WTC11 (cell line): Measurements from ENCODE around the gene NRIP2.

ENCODE experiments used
- CTCF ChIP-seq: fragments of 200-600 bp; IDR thresholded peaks from 2 replicates; pipeline ENCODE4 v1.8.0; 2022; ENCODE audit warnings: antibody characterized with exemption
- E2F1 ChIP-seq: sonication (generic); formaldehyde crosslinking; IDR thresholded peaks from 2 replicates; pipeline ENCODE4 v1.8.0; 2022; ENCODE audit warnings: mild to moderate bottlenecking, missing genetic modification reagents
- ELF4 ChIP-seq: sonication (generic); formaldehyde crosslinking; IDR thresholded peaks from 2 replicates; pipeline ENCODE4 v1.8.1; 2022; ENCODE audit warnings: low read depth, mild to moderate bottlenecking, moderate library complexity, missing genetic modification reagents
- ESRRA ChIP-seq: sonication (generic); formaldehyde crosslinking; IDR thresholded peaks from 2 replicates; pipeline ENCODE4 v1.8.1; 2022; ENCODE audit warnings: mild to moderate bottlenecking, missing genetic modification reagents, borderline replicate concordance
- FOXK1 ChIP-seq: sonication (generic); formaldehyde crosslinking; IDR thresholded peaks from 2 replicates; pipeline ENCODE4 v1.8.0; 2022; ENCODE audit warnings: mild to moderate bottlenecking, moderate library complexity, missing genetic modification reagents
- GTF2I ChIP-seq: fragments of 250-450 bp; sonication (Bioruptor Pico); conservative IDR thresholded peaks from 2 replicates; pipeline ENCODE4 v1.4.0; 2021; ENCODE audit warnings: mild to moderate bottlenecking
- SMAD3 ChIP-seq: sonication (generic); formaldehyde crosslinking; IDR thresholded peaks from 2 replicates; pipeline ENCODE4 v1.8.0; 2022; ENCODE audit warnings: missing genetic modification reagents, mild to moderate bottlenecking, borderline replicate concordance
- SP1 ChIP-seq: sonication (generic); formaldehyde crosslinking; conservative IDR thresholded peaks from 2 replicates; pipeline ENCODE4 v1.8.1; 2022; ENCODE audit warnings: missing genetic modification reagents
- TCF7 ChIP-seq: sonication (generic); formaldehyde crosslinking; IDR thresholded peaks from 2 replicates; pipeline ENCODE4 v1.8.0; 2022; ENCODE audit warnings: mild to moderate bottlenecking, low read depth, missing genetic modification reagents, moderate library complexity
- TEAD4 ChIP-seq: sonication (generic); formaldehyde crosslinking; IDR thresholded peaks from 2 replicates; pipeline ENCODE4 v1.8.0; 2022; ENCODE audit warnings: mild to moderate bottlenecking, missing genetic modification reagents
- TP53 ChIP-seq: sonication (generic); formaldehyde crosslinking; IDR thresholded peaks from 2 replicates; pipeline ENCODE4 v1.8.1; 2023; ENCODE audit warnings: mild to moderate bottlenecking, missing genetic modification reagents
- USF2 ChIP-seq: sonication (generic); formaldehyde crosslinking; IDR thresholded peaks from 2 replicates; pipeline ENCODE4 v1.8.1; 2023; ENCODE audit warnings: mild to moderate bottlenecking, missing genetic modification reagents, moderate library complexity
- ZNF263 ChIP-seq: sonication (generic); formaldehyde crosslinking; IDR thresholded peaks from 2 replicates; pipeline ENCODE4 v1.8.1; 2022; ENCODE audit warnings: low read depth, mild to moderate bottlenecking, moderate library complexity, missing genetic modification reagents
- ZNF423 ChIP-seq: fragments of 250-450 bp; sonication (Bioruptor Pico); IDR thresholded peaks from 2 replicates; pipeline ENCODE4 v2.1.2; 2022; ENCODE audit warnings: mild to moderate bottlenecking, moderate library complexity

GRCh38 chr12:2805143-2805520 lies 29.7 kb downstream of the NRIP2 start:
- TF ChIP-seq CTCF (no peak), SMAD3 (CRISPR knock-in tag) (no peak), GTF2I (CRISPR knock-in tag) (no peak), ZNF423 (CRISPR knock-in tag) (no peak), ZNF263 (CRISPR knock-in tag) (no peak), E2F1 (CRISPR knock-in tag) (no peak), TEAD4 (CRISPR knock-in tag) (no peak), TP53 (CRISPR knock-in tag) (no peak), TCF7 (no peak), USF2 (no peak), SP1 (CRISPR knock-in tag) (no peak), FOXK1 (no peak), ESRRA (no peak), ELF4 (no peak)
